Glutamatergic neuron (in vitro differentiated cells): ENCODE data around the gene RPTOR. TPM values are rescaled to one million over a fixed set of nuclear protein-coding genes. Genes with fewer than 3 reads are reported as not detected.

Source experiments
- DNase-seq: peaks from one replicate; pipeline ENCODE4 v3.0.0; 2022
- H3K27ac Mint-ChIP-seq: one replicate; pipeline ENCODE4 v1.8.0; 2020; ENCODE audit warnings: mild to moderate bottlenecking, mixed read lengths, inconsistent platforms; ENCODE audit not compliant: unreplicated experiment
- H3K27me3 Mint-ChIP-seq: one replicate; pipeline ENCODE4 v1.8.0; 2020; ENCODE audit warnings: mild to moderate bottlenecking, moderate library complexity, mixed read lengths, inconsistent platforms; ENCODE audit not compliant: unreplicated experiment
- H3K36me3 Mint-ChIP-seq: one replicate; pipeline ENCODE4 v1.8.0; 2020; ENCODE audit warnings: mild to moderate bottlenecking, mixed read lengths, inconsistent platforms; ENCODE audit not compliant: unreplicated experiment
- H3K4me1 Mint-ChIP-seq: one replicate; pipeline ENCODE4 v1.8.0; 2020; ENCODE audit warnings: mild to moderate bottlenecking, low read depth, mixed read lengths, inconsistent platforms; ENCODE audit not compliant: unreplicated experiment
- H3K4me3 Mint-ChIP-seq: one replicate; pipeline ENCODE4 v1.8.0; 2020; ENCODE audit warnings: mild to moderate bottlenecking, mixed read lengths, inconsistent platforms; ENCODE audit not compliant: unreplicated experiment
- H3K9me3 Mint-ChIP-seq: one replicate; pipeline ENCODE4 v1.8.0; 2020; ENCODE audit warnings: mild to moderate bottlenecking, moderate library complexity, mixed read lengths, inconsistent platforms; ENCODE audit not compliant: unreplicated experiment
- CTCF ChIP-seq: fragments of 200-600 bp; sonication (generic); IDR thresholded peaks from one replicate; pipeline ENCODE4 v1.5.0; 2021; ENCODE audit not compliant: partially characterized antibody, unreplicated experiment
- total RNA-seq: library from RNA; stranded (reverse); fragmentation: NEBNext Ultra II Directional; extraction: Animal tissue kit (Norgen Biotek cat#: 25700); gene quantifications from one replicate; pipeline ENCODE4 v1.2.1, GENCODE V29; 2021; ENCODE audit not compliant: unreplicated experiment

Gene RPTOR
- total RNA-seq, 1 donor from 2014 or later: 39.8 TPM

DNA sequence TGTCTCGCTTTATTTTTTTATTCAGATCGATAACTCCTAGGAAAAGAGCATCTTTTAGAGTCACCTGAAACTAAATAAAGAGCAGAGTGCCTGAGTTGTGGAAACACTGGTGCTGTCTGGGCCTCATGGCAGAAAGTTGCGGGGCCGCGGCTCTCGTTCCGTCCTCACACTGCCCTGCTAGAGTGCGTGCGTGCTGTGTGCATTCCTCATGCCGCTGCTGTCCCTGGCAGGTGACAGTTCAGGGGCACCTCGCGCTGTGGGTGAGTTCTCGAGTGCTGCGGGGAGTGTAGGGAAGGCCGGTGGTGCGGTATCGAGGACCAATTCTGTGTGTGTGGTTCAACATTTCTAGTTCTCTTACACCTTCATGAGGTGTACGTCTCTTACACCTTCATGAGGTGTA lies 136.6 kb downstream of the RPTOR start:
- Mint-ChIP-seq H3K36me3 (no peaks in the 10 kb centered on the region), H3K4me3 (peak overlapping the region; percentile 42), H3K4me1 (peaks cover 30% of the 10 kb centered on the region), H3K27ac (no peak overlapping the region), H3K27me3 (peaks cover 4% of the 10 kb centered on the region), H3K9me3 (peaks cover 5% of the 10 kb centered on the region)
- TF ChIP-seq CTCF: no peak
- no peak for DNase-seq

DNA sequence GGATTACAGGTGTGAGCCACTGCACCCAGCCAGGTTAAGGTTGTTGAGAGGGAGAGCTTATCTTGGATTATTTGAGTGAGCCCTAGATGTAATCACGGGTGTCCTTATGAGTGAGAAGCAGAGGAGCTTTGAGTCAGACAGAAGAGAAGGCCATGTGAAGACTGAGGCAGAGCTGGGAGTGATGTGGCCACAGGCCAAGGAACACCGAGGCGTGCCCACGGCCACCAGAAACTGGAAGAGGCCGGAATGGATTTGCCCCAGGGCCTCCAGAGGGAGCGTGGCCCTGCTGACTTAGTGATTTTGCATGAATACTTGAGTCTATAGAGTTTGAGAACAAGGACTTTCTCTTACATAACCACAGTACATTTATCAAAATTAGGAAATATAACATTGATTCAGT lies 137.7 kb downstream of the RPTOR start:
- TF ChIP-seq CTCF: no peak
- H3K27ac Mint-ChIP-seq: no peak overlapping the region
- peaks cover 8% of the 10 kb centered on the region for H3K9me3 Mint-ChIP-seq
- H3K4me3 Mint-ChIP-seq: no peak overlapping the region
- H3K36me3 Mint-ChIP-seq: no peaks in the 10 kb centered on the region
- no peak for DNase-seq
- H3K4me1 Mint-ChIP-seq: peaks cover 30% of the 10 kb centered on the region
- H3K27me3 Mint-ChIP-seq: peaks cover 4% of the 10 kb centered on the region

GRCh38 chr17:80683625-80684104 lies 139.0 kb downstream of the RPTOR start:
- peaks cover 7% of the 10 kb centered on the region for H3K9me3 Mint-ChIP-seq
- peaks cover 25% of the 10 kb centered on the region for H3K4me1 Mint-ChIP-seq
- DNase-seq: no peak
- no peak overlapping the region for H3K4me3 Mint-ChIP-seq
- no peaks in the 10 kb centered on the region for H3K36me3 Mint-ChIP-seq
- no peak overlapping the region for H3K27ac Mint-ChIP-seq
- H3K27me3 Mint-ChIP-seq: peaks cover 6% of the 10 kb centered on the region
- no peak for TF ChIP-seq CTCF

DNA sequence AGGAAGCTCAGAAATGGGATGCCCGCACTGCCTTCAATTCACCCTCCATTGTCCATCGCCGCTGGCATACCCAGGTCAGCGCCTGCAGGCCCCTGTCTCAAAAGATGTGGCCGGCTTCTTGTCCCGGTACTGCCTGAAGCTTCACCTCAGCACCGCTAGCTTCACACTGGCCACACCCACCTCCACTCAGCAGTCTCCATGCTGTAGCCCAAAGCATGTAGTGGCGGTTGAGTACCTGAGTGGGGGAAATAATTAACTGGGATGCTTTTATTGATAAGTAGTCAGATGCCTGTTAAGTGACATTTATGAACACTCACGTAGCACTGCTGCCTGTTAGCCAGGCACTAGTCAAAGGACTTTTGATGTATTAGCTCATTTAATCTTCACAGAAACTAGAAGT lies 143.2 kb downstream of the RPTOR start:
- Mint-ChIP-seq H3K36me3 (no peaks in the 10 kb centered on the region), H3K27me3 (peaks cover 6% of the 10 kb centered on the region), H3K4me1 (peaks cover 13% of the 10 kb centered on the region), H3K27ac (no peak overlapping the region), H3K4me3 (no peak overlapping the region), H3K9me3 (peaks cover 4% of the 10 kb centered on the region)
- no peak for TF ChIP-seq CTCF
- DNase-seq: no peak

- no peak for TF ChIP-seq CTCF
- peaks cover 4% of the 10 kb centered on the region for H3K27me3 Mint-ChIP-seq
- H3K27ac Mint-ChIP-seq: no peak overlapping the region
- peaks cover 4% of the 10 kb centered on the region for H3K9me3 Mint-ChIP-seq
- H3K36me3 Mint-ChIP-seq: no peaks in the 10 kb centered on the region
- H3K4me1 Mint-ChIP-seq: peaks cover 25% of the 10 kb centered on the region
- peak overlapping the region; percentile 13 for H3K4me3 Mint-ChIP-seq
- DNase-seq: peak; percentile 48
Measured at GRCh38 chr17:80689129-80689619, 144.5 kb downstream of the RPTOR start.
